HEK293T (cell line): Measurements from ENCODE around the gene KRT16.

ENCODE experiments used
- BHLHE40 ChIP-seq: fragments of 450-650 bp; IDR thresholded peaks from 2 replicates; pipeline ENCODE4 v1.6.1; 2016; ENCODE audit warnings: mild to moderate bottlenecking, moderate library complexity, borderline replicate concordance
- FOXA1 ChIP-seq: fragments of 450-650 bp; IDR thresholded peaks from 2 replicates; pipeline ENCODE4 v1.6.1; 2016; ENCODE audit warnings: mild to moderate bottlenecking
- FOXK2 ChIP-seq: fragments of 450-650 bp; IDR thresholded peaks from 2 replicates; pipeline ENCODE4 v1.6.1; 2016; ENCODE audit warnings: mild to moderate bottlenecking
- HDGF ChIP-seq: fragments of 450-650 bp; IDR thresholded peaks from 2 replicates; pipeline ENCODE4 v1.6.1; 2017; ENCODE audit warnings: antibody characterized with exemption, borderline replicate concordance
- L3MBTL2 ChIP-seq: fragments of 450-650 bp; conservative IDR thresholded peaks from 2 replicates; pipeline ENCODE4 v1.6.1; 2016; ENCODE audit warnings: mild to moderate bottlenecking
- NFRKB ChIP-seq: fragments of 450-650 bp; IDR thresholded peaks from 2 replicates; pipeline ENCODE4 v1.6.1; 2016; ENCODE audit warnings: mild to moderate bottlenecking, moderate library complexity
- SP1 ChIP-seq: fragments of 450-650 bp; IDR thresholded peaks from 2 replicates; pipeline ENCODE4 v1.6.1; 2017
- SUZ12 ChIP-seq: fragments of 450-650 bp; IDR thresholded peaks from 2 replicates; pipeline ENCODE4 v1.6.1; 2016; ENCODE audit warnings: mild to moderate bottlenecking
- ZNF384 ChIP-seq: fragments of 450-650 bp; IDR thresholded peaks from 2 replicates; pipeline ENCODE4 v1.6.1; 2016

DNA sequence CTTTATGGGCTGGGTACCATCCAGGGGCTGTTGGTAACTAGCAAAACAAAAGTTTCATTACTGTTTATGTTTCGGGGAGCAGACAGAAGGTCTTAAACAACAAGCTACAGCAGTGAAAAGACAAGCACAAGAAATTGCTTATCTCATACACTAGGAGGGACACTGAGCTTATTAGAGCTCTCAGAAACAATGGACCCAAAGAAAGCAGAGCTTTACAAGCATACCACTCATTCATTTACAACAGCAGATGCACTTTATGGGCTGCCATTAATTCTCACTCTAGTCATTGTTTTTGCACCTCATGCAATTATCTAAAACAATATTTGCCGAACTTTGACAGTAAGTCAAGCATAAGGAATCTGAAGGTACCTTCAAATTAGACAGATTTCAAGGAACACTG is 10.0 kb downstream of the KRT16 start:
- TF ChIP-seq FOXK2 = no peak
- no peak for TF ChIP-seq NFRKB
- no peak for TF ChIP-seq SP1
- TF ChIP-seq FOXA1 = no peak
- no peak for TF ChIP-seq HDGF
- TF ChIP-seq L3MBTL2 = no peak
- TF ChIP-seq ZNF384 = no peak
- no peak for TF ChIP-seq SUZ12
- no peak for TF ChIP-seq BHLHE40
